Esophagus muscularis mucosa (tissue), 3 donors: Measurements from ENCODE around the gene OBSCN.

Experiments
- CTCF ChIP-seq, 3 experiments: fragments of 200-600 bp in 2 of 3; fragments of 450-650 bp in 1 of 3; sonication (generic) in 2 of 3; IDR thresholded peaks; one replicate each; pipeline ENCODE4 v1.5.1; 2017 to 2019; ENCODE audit warnings: antibody characterized with exemption in 3 of 3, mild to moderate bottlenecking in 2 of 3, moderate library complexity in 1 of 3
- EP300 ChIP-seq: sonication (generic); formaldehyde crosslinking; IDR thresholded peaks from one replicate; pipeline ENCODE4 v1.6.1; 2017; ENCODE audit warnings: antibody characterized with exemption

- TF ChIP-seq CTCF (IDR thresholded peaks at IDR 0.05) (no peak), EP300 (no peak)
These were observed 117.4 kb downstream of the OBSCN start for GRCh38 chr1:228325267-228325666.
